ENCODE data around the gene ADGRB2.

DNA sequence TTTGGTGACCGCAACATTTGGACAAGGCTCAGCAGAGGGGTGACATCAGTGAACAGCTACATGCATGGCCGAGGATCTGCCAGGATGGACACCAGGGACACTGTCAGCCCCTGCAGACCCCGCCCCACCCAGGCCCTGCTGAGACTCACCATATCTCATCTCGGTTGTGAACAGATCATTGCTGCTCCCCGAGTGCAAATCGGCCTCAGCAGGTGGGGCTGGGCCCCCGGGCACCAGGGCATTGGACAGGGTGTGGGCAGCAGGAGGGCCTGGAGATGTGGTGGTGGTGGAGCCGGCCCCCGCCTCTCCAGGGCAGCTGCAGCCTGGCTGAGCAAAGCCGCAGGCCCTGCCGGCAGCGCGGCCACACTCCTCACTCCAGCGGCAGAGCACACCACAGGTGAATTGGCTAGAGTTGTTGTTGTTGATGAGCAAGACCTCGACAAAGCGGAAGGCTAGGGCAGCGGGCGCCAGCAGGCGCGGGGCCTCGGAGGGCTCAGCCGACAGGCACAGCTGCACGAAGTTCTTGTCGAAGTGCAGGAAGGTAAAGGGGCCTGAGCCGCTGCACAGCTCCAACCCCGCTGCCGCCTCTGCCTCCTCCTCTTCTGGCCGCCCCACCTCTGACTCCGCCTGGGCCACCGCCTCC lies 8.2 kb downstream of the ADGRB2 start:
- TF ChIP-seq, protein P1, sequence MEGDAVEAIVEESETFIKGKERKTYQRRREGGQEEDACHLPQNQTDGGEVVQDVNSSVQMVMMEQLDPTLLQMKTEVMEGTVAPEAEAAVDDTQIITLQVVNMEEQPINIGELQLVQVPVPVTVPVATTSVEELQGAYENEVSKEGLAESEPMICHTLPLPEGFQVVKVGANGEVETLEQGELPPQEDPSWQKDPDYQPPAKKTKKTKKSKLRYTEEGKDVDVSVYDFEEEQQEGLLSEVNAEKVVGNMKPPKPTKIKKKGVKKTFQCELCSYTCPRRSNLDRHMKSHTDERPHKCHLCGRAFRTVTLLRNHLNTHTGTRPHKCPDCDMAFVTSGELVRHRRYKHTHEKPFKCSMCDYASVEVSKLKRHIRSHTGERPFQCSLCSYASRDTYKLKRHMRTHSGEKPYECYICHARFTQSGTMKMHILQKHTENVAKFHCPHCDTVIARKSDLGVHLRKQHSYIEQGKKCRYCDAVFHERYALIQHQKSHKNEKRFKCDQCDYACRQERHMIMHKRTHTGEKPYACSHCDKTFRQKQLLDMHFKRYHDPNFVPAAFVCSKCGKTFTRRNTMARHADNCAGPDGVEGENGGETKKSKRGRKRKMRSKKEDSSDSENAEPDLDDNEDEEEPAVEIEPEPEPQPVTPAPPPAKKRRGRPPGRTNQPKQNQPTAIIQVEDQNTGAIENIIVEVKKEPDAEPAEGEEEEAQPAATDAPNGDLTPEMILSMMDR (conservative IDR thresholded peaks at IDR 0.05; ENCODE audit: low read length), result no peak
- no peak for TF ChIP-seq EZH2phosphoT487 (IDR thresholded peaks at IDR 0.05; ENCODE audit: borderline replicate concordance)

All from Loucy (cell line).